K562 (cell line): ENCODE results near the gene BSDC1. TPM values are rescaled to one million over a fixed set of nuclear protein-coding genes. Genes with fewer than 3 reads are reported as not detected.
A peak's percentile ranks its signal among the peaks of the same experiment; 100 is the strongest.

ENCODE experiments used
- CREM ChIP-seq: IDR thresholded peaks from 2 replicates; pipeline ENCODE4 v1.6.1; 2014; ENCODE audit warnings: antibody characterized with exemption, low read depth
- HMGN3 ChIP-seq: IDR thresholded peaks from 2 replicates; pipeline ENCODE4 v1.6.1; 2011; ENCODE audit warnings: borderline replicate concordance, low read depth, mild to moderate bottlenecking, mixed read lengths, low read length; ENCODE audit not compliant: insufficient read length; ENCODE audit errors: extremely low read depth
- ILK ChIP-seq: fragments of 450-650 bp; IDR thresholded peaks from 2 replicates; pipeline ENCODE4 v1.6.1; 2016; ENCODE audit warnings: missing genetic modification characterization, low read depth, mild to moderate bottlenecking, missing compliant biosample characterization, moderate library complexity, borderline replicate concordance
- NKRF ChIP-seq: fragments of 450-650 bp; IDR thresholded peaks from 2 replicates; pipeline ENCODE4 v1.6.1; 2016; ENCODE audit warnings: borderline replicate concordance
- NR2F6 ChIP-seq: fragments of 450-650 bp; formaldehyde crosslinking; IDR thresholded peaks from 2 replicates; pipeline ENCODE4 v1.4.0; 2020; ENCODE audit warnings: mild to moderate bottlenecking
- PCBP1 ChIP-seq: fragments of 200-400 bp; formaldehyde crosslinking; IDR thresholded peaks from 2 replicates; pipeline ENCODE4 v1.6.1; 2018; ENCODE audit warnings: mild to moderate bottlenecking, low read depth, low read length; ENCODE audit not compliant: poor library complexity, severe bottlenecking
- RREB1 ChIP-seq: fragments of 250-450 bp; sonication (Bioruptor Pico); IDR thresholded peaks from 2 replicates; pipeline ENCODE4 v1.4.0; 2020
- SAFB ChIP-seq: fragments of 200-400 bp; formaldehyde crosslinking; IDR thresholded peaks from 2 replicates; pipeline ENCODE4 v1.6.1; 2017; ENCODE audit warnings: low read depth, low read length, borderline replicate concordance
- TAF15 ChIP-seq: fragments of 200-400 bp; formaldehyde crosslinking; IDR thresholded peaks from 2 replicates; pipeline ENCODE4 v1.6.1; 2017; ENCODE audit warnings: mild to moderate bottlenecking, low read depth, low read length, moderate library complexity
- THRA ChIP-seq: fragments of 450-650 bp; IDR thresholded peaks from 2 replicates; pipeline ENCODE4 v1.6.1; 2017; ENCODE audit warnings: mild to moderate bottlenecking, moderate library complexity
- ZNF384 ChIP-seq: IDR thresholded peaks from 2 replicates; pipeline ENCODE4 v1.6.1; 2012; ENCODE audit warnings: low read depth, low read length, improper control_type of control experiment
- ZNF41 ChIP-seq: fragments of 250-450 bp; sonication (Bioruptor Pico); conservative IDR thresholded peaks from 2 replicates; pipeline ENCODE4 v1.4.0; 2020; ENCODE audit warnings: mild to moderate bottlenecking
- ZNF512 ChIP-seq: IDR thresholded peaks from 2 replicates; pipeline ENCODE4 v1.6.1; 2016; ENCODE audit warnings: missing genetic modification characterization, missing compliant biosample characterization
- polyA plus RNA-seq, 8 experiments: library from polyadenylated mRNA; depleted of rRNA in 4 of 8; stranded (reverse) in 5 of 8; unstranded in 3 of 8; fragments of >200 nt; fragmentation: Nextera tagmentation in 2 of 8; fragmentation: Illumina TruSeq in 1 of 8; extraction: Ambion mirVana in 2 of 8; extraction: Trizol in 1 of 8; gene quantifications; 2 replicates each; pipeline versions ENCODE4 v1.2.1 to v1.2.3, GENCODE V29; 2011 to 2014; ENCODE audit warnings: inconsistent platforms in 1 of 8, missing spikeins in 1 of 8
- total RNA-seq, 7 experiments: library from RNA; depleted of rRNA in 6 of 7; stranded (reverse); fragments of >200 nt in 6 of 7; fragmentation: Illumina TruSeq in 2 of 7; extraction: Trizol in 2 of 7; gene quantifications; 2 replicates each; pipeline versions ENCODE4 v1.2.1 to v1.2.3, GENCODE V29; 2011 to 2021; ENCODE audit warnings: low replicate concordance in 1 of 7

Gene BSDC1
- total and polyA plus RNA-seq, 9 of the 15 experiments (the other 6 are each of a cell fraction or from before 2014, with no cell fraction given): 10.2 to 96.8 (median 73.1) TPM

- TF ChIP-seq RREB1 (CRISPR knock-in tag) (0 out of 2 replicates have a peak, but pooled peaks have one; percentile 24), HMGN3 (no peak), CREM (0 out of 2 replicates have a peak, but pooled peaks have one; percentile 9), ZNF384 (0 out of 2 replicates have a peak, but pooled peaks have one; percentile 28), SAFB (no peak), PCBP1 (no peak), ILK (tag) (no peak), NKRF (no peak), TAF15 (no peak), ZNF512 (tag) (peak; percentile 40; the same call in 1 of the 2 replicates), THRA (no peak), NR2F6 (CRISPR knock-in tag) (no peak), ZNF41 (CRISPR knock-in tag) (0 out of 2 replicates have a peak, but pooled peaks have one; percentile 16)
Measured at GRCh38 chr1:32400876-32401631, 6.8 kb upstream of the BSDC1 start (continued).
